Testis (tissue), 3 donors: ENCODE data around the gene CCDC85A. TPM values are rescaled to one million over a fixed set of nuclear protein-coding genes. Genes with fewer than 3 reads are reported as not detected.
"Not testable (repeated sequence)": the region's sequence is repeated elsewhere in the genome, so short reads cannot be mapped to it uniquely, and the experiment has no call there.

Source experiments
- DNase-seq: peaks from one replicate; pipeline ENCODE4 v3.0.0-alpha.2; 2019
- H3K27ac ChIP-seq, 2 donors: fragments of 200-600 bp; sonication (generic); one replicate each; pipeline ENCODE4 v1.5.1; 2019
- H3K27me3 ChIP-seq: fragments of 200-600 bp; sonication (generic); one replicate; pipeline ENCODE4 v1.5.1; 2019
- H3K36me3 ChIP-seq: fragments of 200-600 bp; sonication (generic); one replicate; pipeline ENCODE4 v1.5.1; 2017; ENCODE audit warnings: low read depth; ENCODE audit errors: missing control alignments
- H3K4me1 ChIP-seq: fragments of 200-600 bp; sonication (generic); one replicate; pipeline ENCODE4 v1.5.1; 2019
- H3K4me3 ChIP-seq, 2 donors: fragments of 200-600 bp; sonication (generic); one replicate each; pipeline ENCODE4 v1.5.1; 2017 to 2019
- H3K9me3 ChIP-seq: fragments of 200-600 bp; sonication (generic); one replicate; pipeline ENCODE4 v1.5.1; 2017
- CTCF ChIP-seq, 3 experiments: fragments of 450-650 bp in 2 of 3; fragments of 200-600 bp in 1 of 3; sonication (generic) in 1 of 3; IDR thresholded peaks; one replicate each; pipeline ENCODE4 v1.5.1; 2016 to 2019; ENCODE audit warnings: antibody characterized with exemption in 3 of 3, mild to moderate bottlenecking in 2 of 3, moderate library complexity in 1 of 3
- POLR2A ChIP-seq: fragments of 450-650 bp; IDR thresholded peaks from one replicate; pipeline ENCODE4 v1.6.1; 2017; ENCODE audit warnings: antibody characterized with exemption, mild to moderate bottlenecking, moderate library complexity
- WGBS, 2 donors: methylation state at CpG; one replicate each; pipeline ENCODE4 v1.1.5; 2018; 5-methylcytosine and 5-hydroxymethylcytosine counted together
- intact Hi-C: fragments of 100-400 bp; cut with DNase I; formaldehyde crosslinking; loops from one replicate; pipeline ENCODE4 v1.15.1; 2023; ENCODE audit warnings: low total_unique reads
- polyA plus RNA-seq: library from polyadenylated mRNA; stranded (reverse); fragments of 350-450 nt; fragmentation: Illumina TruSeq; extraction: RNeasy Lipid Tissue Mini Kit (QIAGEN cat#74804); gene quantifications from one replicate; pipeline ENCODE4 v1.2.3, GENCODE V29; 2014; ENCODE audit warnings: low read depth, low replicate concordance; ENCODE audit not compliant: insufficient read depth
- total RNA-seq, 2 donors: library from RNA; depleted of rRNA; stranded (reverse); fragments of >200 nt; gene quantifications; one replicate each; pipeline ENCODE4 v1.2.3, GENCODE V29; 2016

The CCDC85A gene
- total and polyA plus RNA-seq, 3 donors from 2014 or later, result 0.61 to 3.9 (median 2.9) TPM

DNA sequence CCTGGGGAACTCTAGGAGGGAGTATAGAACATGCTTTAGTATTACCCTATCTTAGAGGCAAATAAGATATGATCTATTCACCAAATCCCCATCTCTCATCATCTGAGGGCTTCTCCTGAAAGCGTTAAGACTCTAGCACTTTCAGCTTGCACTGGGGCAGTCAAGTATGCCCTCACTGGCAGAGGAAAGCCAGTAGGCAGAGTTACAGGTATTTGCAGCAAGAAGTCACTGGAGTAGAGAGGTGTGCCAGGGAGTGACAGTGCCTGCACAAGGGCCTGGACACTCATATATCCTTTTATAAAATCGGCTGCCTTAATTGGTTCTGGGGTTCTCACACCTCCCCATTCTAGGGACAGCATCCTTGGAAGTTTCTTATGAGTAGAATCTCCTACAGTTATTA is 31.9 kb upstream of the CCDC85A start:
- intact Hi-C loops, result no loop called here
- Histone ChIP-seq H3K4me1 (no peaks in the 10 kb centered on the region), H3K27me3 (no peaks in the 10 kb centered on the region), H3K36me3 (no peaks in the 10 kb centered on the region), H3K4me3 (no peak overlapping the region), H3K9me3 (no peaks in the 10 kb centered on the region), H3K27ac (no peak overlapping the region)
- WGBS, 2 donors, result 83 to 91% methylated on average over 2 of the region's 2 CpGs
- DNase-seq, result no peak
- TF ChIP-seq CTCF (IDR thresholded peaks at IDR 0.05) (no peak), POLR2A (no peak)

- H3K27ac ChIP-seq, result no peak overlapping the region
- H3K9me3 ChIP-seq, result no peaks in the 10 kb centered on the region
- H3K36me3 ChIP-seq, result no peaks in the 10 kb centered on the region
- intact Hi-C loops, result no loop called here
- DNase-seq, result no peak
- WGBS, 2 donors, result 56 to 59% methylated on average over 2 of the region's 2 CpGs
- TF ChIP-seq POLR2A (no peak), CTCF (IDR thresholded peaks at IDR 0.05) (no peak)
- no peak overlapping the region for H3K4me3 ChIP-seq
- H3K27me3 ChIP-seq, result no peaks in the 10 kb centered on the region
- H3K4me1 ChIP-seq, result no peaks in the 10 kb centered on the region
Observed at GRCh38 chr2:56155188-56155587, 28.6 kb upstream of the CCDC85A start.

- H3K4me3 ChIP-seq, H3K36me3 ChIP-seq, H3K27ac ChIP-seq, intact Hi-C loops, DNase-seq, H3K9me3 ChIP-seq, H3K27me3 ChIP-seq, H3K4me1 ChIP-seq: not testable (repeated sequence)
- 76 to 80% methylated on average over 5 of the region's 5 CpGs for WGBS, 2 donors
Observed at GRCh38 chr2:56159875-56160274, 23.9 kb upstream of the CCDC85A start.

DNA sequence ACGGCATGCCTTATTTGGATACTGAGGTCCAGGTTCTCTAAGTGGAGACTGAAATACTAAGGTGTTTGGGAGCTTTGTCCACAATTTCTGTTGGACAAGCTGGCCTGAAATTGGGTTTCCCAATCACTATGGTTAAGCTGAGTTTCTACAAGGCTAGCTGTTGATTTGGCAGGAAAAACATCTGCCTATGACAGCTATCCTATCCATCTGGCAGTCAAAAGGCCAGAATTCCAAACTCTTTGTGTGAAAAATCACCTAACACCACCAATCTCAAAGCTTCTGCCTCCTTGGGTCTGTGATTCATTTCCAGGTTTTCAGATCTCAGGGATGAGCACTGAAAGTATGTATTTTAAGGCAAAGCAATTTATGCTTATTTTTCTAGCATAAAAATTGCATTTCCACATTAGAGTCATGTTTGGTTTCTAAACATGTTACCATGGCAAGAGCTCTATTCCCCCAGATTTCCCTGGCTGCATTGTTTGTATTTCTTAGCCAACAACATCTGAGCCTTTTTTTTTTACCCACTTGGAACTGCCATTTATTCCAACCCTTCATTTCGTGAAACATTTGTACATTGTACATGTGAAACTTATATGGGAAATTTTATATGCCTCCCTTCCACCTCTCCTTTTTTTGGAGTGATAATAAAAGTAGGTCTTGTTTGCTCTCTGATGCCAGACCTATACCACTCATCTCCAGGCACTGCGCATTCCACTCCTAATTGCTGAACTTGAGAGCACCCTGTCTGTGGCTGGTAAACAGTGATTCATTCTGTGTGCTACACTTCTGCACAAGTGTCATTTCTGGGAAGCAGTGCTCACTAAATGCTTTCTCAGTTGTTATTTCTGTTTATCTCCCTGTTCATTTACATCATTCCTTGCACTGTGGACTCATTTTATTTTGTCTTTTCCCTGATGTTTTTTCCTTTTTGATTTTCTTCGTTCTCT is 15.9 kb upstream of the CCDC85A start:
- TF ChIP-seq CTCF (IDR thresholded peaks at IDR 0.05), result no peak
- TF ChIP-seq POLR2A, result no peak

DNA sequence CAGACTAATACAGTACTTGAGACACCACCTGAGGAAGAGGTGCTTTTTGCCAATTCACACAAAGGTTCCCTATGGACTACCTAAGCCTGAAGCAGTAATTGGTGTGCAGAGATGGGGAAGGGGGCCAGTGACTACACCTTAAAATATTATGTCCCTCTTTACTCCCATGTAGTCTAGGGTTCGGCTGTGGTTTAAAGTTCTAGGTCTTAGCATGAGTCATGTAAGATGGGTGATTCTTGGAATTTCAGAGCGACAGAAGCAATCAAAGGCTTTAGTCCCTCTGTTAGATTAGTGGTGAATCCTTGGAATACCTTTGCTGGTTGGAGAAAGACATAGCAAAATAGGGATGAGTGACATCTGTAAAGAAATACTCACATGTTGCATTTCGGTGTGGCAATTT is 14.3 kb upstream of the CCDC85A start:
- intact Hi-C loops, result no loop called here
- 87 to 95% methylated on average over 3 of the region's 3 CpGs for WGBS, 2 donors
- Histone ChIP-seq H3K27ac (no peak overlapping the region), H3K36me3 (no peaks in the 10 kb centered on the region), H3K4me3 (no peak overlapping the region), H3K4me1 (no peaks in the 10 kb centered on the region), H3K27me3 (no peaks in the 10 kb centered on the region), H3K9me3 (no peaks in the 10 kb centered on the region)
- no peak for TF ChIP-seq CTCF (IDR thresholded peaks at IDR 0.05)
- TF ChIP-seq POLR2A, result no peak
- no peak for DNase-seq

More for the DNA sequence above, 15.9 kb upstream of the CCDC85A start:
- Histone ChIP-seq H3K27me3 (no peaks in the 10 kb centered on the region), H3K36me3 (no peaks in the 10 kb centered on the region), H3K4me1 (no peaks in the 10 kb centered on the region), H3K9me3 (no peaks in the 10 kb centered on the region), H3K4me3 (no peak overlapping the region), H3K27ac (no peak overlapping the region)
- WGBS, 2 donors, result 83 to 86% methylated on average over 4 of the region's 4 CpGs
- intact Hi-C loops, result no loop called here
- no peak for DNase-seq
